Measurements from ENCODE around the gene TACC2. TPM values are rescaled to one million over a fixed set of nuclear protein-coding genes. Genes with fewer than 3 reads are reported as not detected.

TACC2 gene
- total RNA-seq, 1 donor from 2014 or later = 71.2 TPM

- Mint-ChIP-seq H3K27me3 (peaks cover 11% of the 10 kb centered on the region), H3K36me3 (no peaks in the 10 kb centered on the region), H3K4me1 (ENCODE audit: unreplicated experiment) (peaks cover 56% of the 10 kb centered on the region), H3K27ac (peak overlapping the region; percentile 86), H3K4me3 (peak overlapping the region; percentile 92), H3K9me3 (no peaks in the 10 kb centered on the region)
- no peak for DNase-seq (ENCODE audit: extremely low spot score, unreplicated experiment)
- no peak for TF ChIP-seq CTCF (conservative IDR thresholded peaks at IDR 0.05)
Observed at GRCh38 chr10:122164023-122164601, 175.1 kb downstream of the TACC2 start.

GRCh38 chr10:122164815-122165483 is 176.0 kb downstream of the TACC2 start:
- DNase-seq (ENCODE audit: extremely low spot score, unreplicated experiment) = no peak
- Mint-ChIP-seq H3K4me1 (ENCODE audit: unreplicated experiment) (peaks cover 53% of the 10 kb centered on the region), H3K9me3 (no peaks in the 10 kb centered on the region), H3K36me3 (peaks cover 2% of the 10 kb centered on the region), H3K4me3 (peak overlapping the region; percentile 92), H3K27ac (peak overlapping the region; percentile 86), H3K27me3 (peaks cover 11% of the 10 kb centered on the region)
- TF ChIP-seq CTCF (conservative IDR thresholded peaks at IDR 0.05) = no peak

GRCh38 chr10:122165484-122166276 is 176.7 kb downstream of the TACC2 start:
- Mint-ChIP-seq H3K36me3 (peaks cover 4% of the 10 kb centered on the region), H3K27me3 (peaks cover 11% of the 10 kb centered on the region), H3K4me3 (peak overlapping the region; percentile 92), H3K4me1 (ENCODE audit: unreplicated experiment) (peaks cover 55% of the 10 kb centered on the region), H3K27ac (peak overlapping the region; percentile 86), H3K9me3 (no peaks in the 10 kb centered on the region)
- DNase-seq (ENCODE audit: extremely low spot score, unreplicated experiment) = no peak
- no peak for TF ChIP-seq CTCF (conservative IDR thresholded peaks at IDR 0.05)

- peaks cover 67% of the 10 kb centered on the region for H3K4me1 Mint-ChIP-seq (ENCODE audit: unreplicated experiment)
- no peaks in the 10 kb centered on the region for H3K9me3 Mint-ChIP-seq
- no peak for TF ChIP-seq CTCF (conservative IDR thresholded peaks at IDR 0.05)
Observed at GRCh38 chr10:122168101-122168500, 179.1 kb downstream of the TACC2 start.

GRCh38 chr10:122168598-122169394 is 179.8 kb downstream of the TACC2 start:
- no peaks in the 10 kb centered on the region for H3K9me3 Mint-ChIP-seq

More at GRCh38 chr10:122168101-122168500, 179.1 kb downstream of the TACC2 start:
- no peak for DNase-seq (ENCODE audit: extremely low spot score, unreplicated experiment)
- peaks cover 11% of the 10 kb centered on the region for H3K27me3 Mint-ChIP-seq
- H3K36me3 Mint-ChIP-seq = peaks cover 4% of the 10 kb centered on the region
- H3K4me3 Mint-ChIP-seq = no peak overlapping the region
- H3K27ac Mint-ChIP-seq = no peak overlapping the region

More at GRCh38 chr10:122168598-122169394, 179.8 kb downstream of the TACC2 start:
- Mint-ChIP-seq H3K4me3 (no peak overlapping the region), H3K27ac (no peak overlapping the region), H3K27me3 (peaks cover 11% of the 10 kb centered on the region), H3K36me3 (peaks cover 4% of the 10 kb centered on the region), H3K4me1 (ENCODE audit: unreplicated experiment) (peaks cover 67% of the 10 kb centered on the region)
- no peak for TF ChIP-seq CTCF (conservative IDR thresholded peaks at IDR 0.05)
- no peak for DNase-seq (ENCODE audit: extremely low spot score, unreplicated experiment)
